ENCODE data around the gene TRAF3IP3.
A peak's percentile ranks its signal among the peaks of the same experiment; 100 is the strongest.

Gene TRAF3IP3

GRCh38 chr1:209807509-209807908 is 51.7 kb downstream of the TRAF3IP3 start:
- TF ChIP-seq, protein P1, sequence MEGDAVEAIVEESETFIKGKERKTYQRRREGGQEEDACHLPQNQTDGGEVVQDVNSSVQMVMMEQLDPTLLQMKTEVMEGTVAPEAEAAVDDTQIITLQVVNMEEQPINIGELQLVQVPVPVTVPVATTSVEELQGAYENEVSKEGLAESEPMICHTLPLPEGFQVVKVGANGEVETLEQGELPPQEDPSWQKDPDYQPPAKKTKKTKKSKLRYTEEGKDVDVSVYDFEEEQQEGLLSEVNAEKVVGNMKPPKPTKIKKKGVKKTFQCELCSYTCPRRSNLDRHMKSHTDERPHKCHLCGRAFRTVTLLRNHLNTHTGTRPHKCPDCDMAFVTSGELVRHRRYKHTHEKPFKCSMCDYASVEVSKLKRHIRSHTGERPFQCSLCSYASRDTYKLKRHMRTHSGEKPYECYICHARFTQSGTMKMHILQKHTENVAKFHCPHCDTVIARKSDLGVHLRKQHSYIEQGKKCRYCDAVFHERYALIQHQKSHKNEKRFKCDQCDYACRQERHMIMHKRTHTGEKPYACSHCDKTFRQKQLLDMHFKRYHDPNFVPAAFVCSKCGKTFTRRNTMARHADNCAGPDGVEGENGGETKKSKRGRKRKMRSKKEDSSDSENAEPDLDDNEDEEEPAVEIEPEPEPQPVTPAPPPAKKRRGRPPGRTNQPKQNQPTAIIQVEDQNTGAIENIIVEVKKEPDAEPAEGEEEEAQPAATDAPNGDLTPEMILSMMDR (IDR thresholded peaks at IDR 0.05; ENCODE audit: insufficient read depth, low read depth, low read length, missing control alignments), result no peak
- no peak for DNase-seq (ENCODE audit: low read depth)
- H3K4me3 ChIP-seq (ENCODE audit: low read depth, low read length), result no peak overlapping the region

DNA sequence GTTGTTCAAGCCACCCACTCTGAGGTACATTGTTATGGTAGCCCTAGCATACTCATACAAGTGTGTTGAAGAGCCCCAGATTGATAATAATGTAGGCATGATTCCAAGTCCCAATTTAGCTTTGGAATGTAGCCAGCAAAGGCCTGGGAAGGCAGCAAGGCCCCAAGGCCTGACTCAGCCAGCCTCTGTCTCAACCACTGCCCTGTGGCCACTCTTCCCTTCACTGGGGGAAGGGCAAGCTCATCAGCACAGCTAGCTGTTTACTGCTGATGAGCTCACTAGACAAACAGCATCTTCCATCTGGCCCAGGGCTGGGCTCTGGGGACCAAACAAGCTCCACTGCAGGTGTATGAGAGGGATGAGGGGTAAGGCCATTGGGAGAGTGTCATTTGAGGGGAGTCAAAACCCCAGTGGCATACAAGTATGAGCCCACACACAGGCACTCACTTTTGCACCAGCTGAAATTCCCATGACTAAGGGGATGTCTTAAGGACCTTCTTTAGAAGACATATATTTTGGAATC is 52.3 kb downstream of the TRAF3IP3 start:
- H3K4me3 ChIP-seq (ENCODE audit: low read depth, low read length), result no peak overlapping the region
- DNase-seq (ENCODE audit: low read depth), result no peak
- TF ChIP-seq, protein P1 (IDR thresholded peaks at IDR 0.05; ENCODE audit: insufficient read depth, low read depth, low read length, missing control alignments), result no peak

DNA sequence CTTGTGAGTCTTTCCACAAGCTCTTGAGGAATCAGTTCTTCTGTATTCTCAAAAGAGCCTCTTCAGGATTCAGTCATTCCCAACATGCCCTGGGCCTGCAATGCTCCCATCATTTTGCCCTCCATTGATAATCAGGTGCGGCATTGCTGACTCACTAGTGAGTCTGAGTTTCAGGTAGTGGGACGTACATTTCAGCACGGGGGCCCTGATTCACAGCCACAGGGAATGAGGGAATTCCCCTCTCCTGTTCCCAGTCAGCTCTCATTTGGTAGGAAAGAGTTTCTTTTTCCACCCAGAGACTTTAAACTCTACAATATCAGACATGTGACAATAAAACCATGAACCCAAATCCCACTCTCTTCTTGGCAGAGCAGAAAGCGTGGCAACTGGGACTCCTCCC is 53.8 kb downstream of the TRAF3IP3 start:
- TF ChIP-seq, protein P1 (IDR thresholded peaks at IDR 0.05; ENCODE audit: insufficient read depth, low read depth, low read length, missing control alignments), result no peak
- no peak overlapping the region for H3K4me3 ChIP-seq (ENCODE audit: low read depth, low read length)
- DNase-seq (ENCODE audit: low read depth), result no peak

DNA sequence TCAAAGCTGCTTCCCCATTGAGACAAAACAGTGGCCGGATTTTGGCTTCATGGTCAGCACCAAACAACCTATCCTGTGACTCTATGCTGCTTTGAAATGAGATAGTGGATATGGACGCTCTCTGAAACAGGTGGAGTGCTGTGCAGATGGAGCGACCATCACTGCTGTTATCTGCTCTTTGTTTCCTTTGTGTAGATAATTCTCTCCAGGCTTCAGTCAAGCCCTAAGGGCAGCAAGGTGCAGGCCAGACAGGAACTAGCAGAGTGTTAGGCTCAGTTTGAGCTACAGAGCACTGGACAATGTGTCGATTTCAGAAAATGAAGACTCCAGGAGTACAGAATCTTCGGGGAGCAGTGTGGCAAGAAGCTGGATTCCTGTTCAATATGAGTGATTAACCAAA is 54.9 kb downstream of the TRAF3IP3 start:
- no peak for DNase-seq (ENCODE audit: low read depth)
- H3K4me3 ChIP-seq (ENCODE audit: low read depth, low read length), result no peak overlapping the region
- TF ChIP-seq, protein P1 (IDR thresholded peaks at IDR 0.05; ENCODE audit: insufficient read depth, low read depth, low read length, missing control alignments), result no peak

DNA sequence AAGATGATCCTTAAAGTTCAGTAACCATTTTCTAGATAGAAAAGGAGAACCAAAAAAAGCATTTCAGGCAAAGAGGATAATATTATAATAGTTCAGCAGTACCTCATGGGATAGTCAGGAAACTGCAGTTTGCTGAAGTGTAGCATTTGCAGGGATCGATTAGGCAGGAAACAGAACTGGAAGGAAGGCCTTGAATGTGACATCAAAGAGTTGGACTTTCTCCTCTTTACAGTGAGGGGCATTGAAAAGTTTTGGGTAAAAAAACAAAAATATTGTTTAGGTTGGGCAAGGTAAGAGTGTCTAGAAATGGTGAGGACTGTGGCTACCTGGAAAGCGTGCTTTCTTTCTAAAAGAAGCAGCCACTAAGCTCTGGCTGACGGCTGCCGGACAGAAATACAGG is 58.0 kb downstream of the TRAF3IP3 start:
- TF ChIP-seq, protein P1 (IDR thresholded peaks at IDR 0.05; ENCODE audit: insufficient read depth, low read depth, low read length, missing control alignments), result no peak
- no peak for DNase-seq (ENCODE audit: low read depth)
- H3K4me3 ChIP-seq (ENCODE audit: low read depth, low read length), result no peak overlapping the region

GRCh38 chr1:209815490-209815889 is 59.6 kb downstream of the TRAF3IP3 start:
- TF ChIP-seq, protein P1 (IDR thresholded peaks at IDR 0.05; ENCODE audit: insufficient read depth, low read depth, low read length, missing control alignments), result no peak
- DNase-seq (ENCODE audit: low read depth), result no peak
- no peak overlapping the region for H3K4me3 ChIP-seq (ENCODE audit: low read depth, low read length)

GRCh38 chr1:209815931-209816341 is 60.1 kb downstream of the TRAF3IP3 start:
- TF ChIP-seq, protein P1 (IDR thresholded peaks at IDR 0.05; ENCODE audit: insufficient read depth, low read depth, low read length, missing control alignments), result no peak
- peak; percentile 13 for DNase-seq (ENCODE audit: low read depth)
- no peak overlapping the region for H3K4me3 ChIP-seq (ENCODE audit: low read depth, low read length)
